ENCODE data around the gene NR2F1-AS1.
"Not testable (repeated sequence)": the region's sequence is repeated elsewhere in the genome, so short reads cannot be mapped to it uniquely, and the experiment has no call there.

DNA sequence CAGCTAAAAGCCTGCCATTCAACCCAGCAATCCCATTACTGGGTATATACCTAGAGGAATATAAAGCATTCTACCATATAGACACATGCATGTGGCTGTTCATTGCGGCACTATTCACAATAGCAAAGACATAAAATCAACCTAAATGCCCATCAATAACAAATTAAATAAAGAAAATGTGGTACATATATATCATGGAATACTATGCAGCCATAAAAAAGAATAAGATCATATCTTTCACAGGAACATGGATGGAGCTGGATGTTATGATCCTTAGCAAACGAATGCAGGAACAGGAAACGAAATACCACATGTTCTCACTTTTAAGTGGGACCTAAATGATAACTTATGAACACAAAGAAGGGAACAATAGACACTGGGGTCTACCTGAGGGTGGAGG lies 59.2 kb downstream of the NR2F1-AS1 start:
- not testable (repeated sequence) for TF ChIP-seq EZH2 (IDR thresholded peaks at IDR 0.05; ENCODE audit: insufficient read depth, low read length)
- TF ChIP-seq, protein P1, sequence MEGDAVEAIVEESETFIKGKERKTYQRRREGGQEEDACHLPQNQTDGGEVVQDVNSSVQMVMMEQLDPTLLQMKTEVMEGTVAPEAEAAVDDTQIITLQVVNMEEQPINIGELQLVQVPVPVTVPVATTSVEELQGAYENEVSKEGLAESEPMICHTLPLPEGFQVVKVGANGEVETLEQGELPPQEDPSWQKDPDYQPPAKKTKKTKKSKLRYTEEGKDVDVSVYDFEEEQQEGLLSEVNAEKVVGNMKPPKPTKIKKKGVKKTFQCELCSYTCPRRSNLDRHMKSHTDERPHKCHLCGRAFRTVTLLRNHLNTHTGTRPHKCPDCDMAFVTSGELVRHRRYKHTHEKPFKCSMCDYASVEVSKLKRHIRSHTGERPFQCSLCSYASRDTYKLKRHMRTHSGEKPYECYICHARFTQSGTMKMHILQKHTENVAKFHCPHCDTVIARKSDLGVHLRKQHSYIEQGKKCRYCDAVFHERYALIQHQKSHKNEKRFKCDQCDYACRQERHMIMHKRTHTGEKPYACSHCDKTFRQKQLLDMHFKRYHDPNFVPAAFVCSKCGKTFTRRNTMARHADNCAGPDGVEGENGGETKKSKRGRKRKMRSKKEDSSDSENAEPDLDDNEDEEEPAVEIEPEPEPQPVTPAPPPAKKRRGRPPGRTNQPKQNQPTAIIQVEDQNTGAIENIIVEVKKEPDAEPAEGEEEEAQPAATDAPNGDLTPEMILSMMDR (IDR thresholded peaks at IDR 0.05; ENCODE audit: insufficient read depth, low read depth, low read length) = not testable (repeated sequence)
